ENCODE results near the gene ZFYVE21. TPM values are rescaled to one million over a fixed set of nuclear protein-coding genes. Genes with fewer than 3 reads are reported as not detected.

ZFYVE21 gene
- total and polyA plus RNA-seq, 2 donors (not counting 1 experiment from before 2014, with no cell fraction given): 84.9 to 94.5 TPM

DNA sequence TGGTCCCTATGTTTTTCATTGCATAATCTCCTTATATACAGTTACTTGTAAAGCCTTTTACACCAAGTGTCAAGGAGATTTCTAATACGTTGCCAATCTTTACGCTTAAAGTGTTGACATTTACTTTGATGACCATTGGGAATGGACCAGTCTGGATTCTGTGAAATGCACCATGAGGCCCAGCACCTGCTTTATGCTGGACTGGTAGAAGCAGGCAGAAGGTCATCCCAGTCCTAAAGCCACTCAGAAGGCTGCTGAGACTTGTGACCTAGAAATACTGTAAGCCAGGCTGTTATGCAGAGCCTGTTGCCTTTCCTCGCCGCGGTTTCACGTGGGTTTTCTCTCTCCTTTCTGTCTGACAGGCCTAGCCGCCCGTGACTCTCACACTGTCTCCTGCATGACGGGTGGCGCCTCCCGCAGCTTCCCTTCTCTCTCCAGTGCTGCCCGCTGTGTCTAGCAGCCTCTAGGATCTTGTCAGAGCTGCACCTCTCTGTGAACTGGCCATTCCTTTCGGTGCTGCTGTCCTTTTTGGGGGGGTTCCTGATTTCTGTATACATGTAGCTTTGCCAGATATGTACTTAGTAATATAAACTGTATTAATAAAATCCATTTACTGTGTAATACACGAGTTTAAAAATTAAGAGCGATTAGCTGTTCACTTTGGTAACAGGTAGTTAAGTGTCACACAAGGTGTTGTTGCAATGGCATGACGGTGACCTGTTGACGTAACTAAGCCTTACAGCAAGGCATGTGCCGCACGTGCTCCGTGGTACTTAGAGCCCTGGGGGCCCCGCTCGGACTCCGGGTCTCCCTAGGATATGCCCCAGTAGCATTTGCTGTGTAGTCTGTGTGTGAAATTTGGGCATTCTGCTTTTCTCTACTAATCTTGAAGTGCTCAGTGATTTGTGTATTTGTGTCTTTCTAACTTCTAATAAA is 30.1 kb upstream of the ZFYVE21 start:
- Histone ChIP-seq H3K4me3 (replicated peaks in 1 of 4; ENCODE audit: control extremely low read depth in 1 of 4, insufficient read depth in 1 of 4, low read depth in 3 of 4, low read length in 4 of 4) (no peak overlapping the region), H2AFZ (ENCODE audit: low read length) (no peak overlapping the region), H3K9me3 (ENCODE audit: control insufficient read depth, insufficient read depth, low read depth, low read length) (no peaks in the 10 kb centered on the region), H3K27ac (ENCODE audit: insufficient read depth, low read length) (no peak overlapping the region), H4K20me1 (ENCODE audit: control insufficient read depth, extremely low read depth, insufficient read depth, low read length) (no peaks in the 10 kb centered on the region), H3K4me1 (ENCODE audit: control insufficient read depth, extremely low read depth, insufficient read depth, low read length) (peaks cover 7% of the 10 kb centered on the region), H3K9ac (ENCODE audit: insufficient read depth, low read length) (no peak overlapping the region), H3K79me2 (ENCODE audit: control insufficient read depth, insufficient read depth, low read length) (peaks cover 34% of the 10 kb centered on the region), H3K27me3 (ENCODE audit: control insufficient read depth, insufficient read depth, low read length) (no peaks in the 10 kb centered on the region), H3K36me3 (ENCODE audit: control insufficient read depth, insufficient read depth, low read length) (peaks cover 17% of the 10 kb centered on the region), H3K4me2 (ENCODE audit: extremely low read depth, insufficient read depth, low read length) (no peak overlapping the region)
- TF ChIP-seq, protein P1, sequence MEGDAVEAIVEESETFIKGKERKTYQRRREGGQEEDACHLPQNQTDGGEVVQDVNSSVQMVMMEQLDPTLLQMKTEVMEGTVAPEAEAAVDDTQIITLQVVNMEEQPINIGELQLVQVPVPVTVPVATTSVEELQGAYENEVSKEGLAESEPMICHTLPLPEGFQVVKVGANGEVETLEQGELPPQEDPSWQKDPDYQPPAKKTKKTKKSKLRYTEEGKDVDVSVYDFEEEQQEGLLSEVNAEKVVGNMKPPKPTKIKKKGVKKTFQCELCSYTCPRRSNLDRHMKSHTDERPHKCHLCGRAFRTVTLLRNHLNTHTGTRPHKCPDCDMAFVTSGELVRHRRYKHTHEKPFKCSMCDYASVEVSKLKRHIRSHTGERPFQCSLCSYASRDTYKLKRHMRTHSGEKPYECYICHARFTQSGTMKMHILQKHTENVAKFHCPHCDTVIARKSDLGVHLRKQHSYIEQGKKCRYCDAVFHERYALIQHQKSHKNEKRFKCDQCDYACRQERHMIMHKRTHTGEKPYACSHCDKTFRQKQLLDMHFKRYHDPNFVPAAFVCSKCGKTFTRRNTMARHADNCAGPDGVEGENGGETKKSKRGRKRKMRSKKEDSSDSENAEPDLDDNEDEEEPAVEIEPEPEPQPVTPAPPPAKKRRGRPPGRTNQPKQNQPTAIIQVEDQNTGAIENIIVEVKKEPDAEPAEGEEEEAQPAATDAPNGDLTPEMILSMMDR (conservative IDR thresholded peaks at IDR 0.05 in 1 of 2, IDR thresholded peaks at IDR 0.05 in 1 of 2; ENCODE audit: low read depth in 1 of 2, low read length in 2 of 2): no peak
- no peak for TF ChIP-seq EZH2 (IDR thresholded peaks at IDR 0.05; ENCODE audit: low read length, missing control alignments)
- DNase-seq (ENCODE audit: low read depth in 2 of 2): no peak

DNA sequence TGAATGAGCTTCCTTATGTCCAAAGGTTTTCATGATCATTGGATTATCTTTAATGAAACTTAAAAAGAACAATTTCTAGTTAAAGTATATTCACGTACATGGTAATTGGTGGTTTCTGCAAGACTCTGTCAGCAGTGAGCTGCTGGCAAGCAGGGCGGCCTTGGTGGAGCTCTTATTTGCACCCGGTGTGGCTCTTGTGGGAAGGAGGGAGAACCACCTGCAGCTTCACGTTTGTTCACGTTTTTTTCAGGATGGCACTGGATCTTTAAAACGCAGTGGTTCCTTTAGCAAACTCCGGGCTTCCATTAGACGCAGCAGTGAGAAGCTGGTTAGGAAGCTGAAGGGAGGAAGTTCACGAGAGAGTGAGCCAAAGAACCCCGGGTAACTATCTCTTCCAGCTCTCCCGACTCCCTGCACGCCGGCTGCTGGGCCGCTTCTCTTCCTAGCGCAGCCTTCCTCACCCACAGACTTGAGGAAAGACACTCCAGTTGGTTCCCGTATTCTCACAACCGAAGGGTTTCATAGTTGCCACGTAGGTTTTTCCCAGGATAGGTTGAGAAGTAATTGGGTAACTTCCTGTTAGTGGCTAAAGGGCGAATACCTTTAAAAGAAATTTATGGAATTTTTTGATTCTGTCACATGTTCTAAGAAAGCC is 28.7 kb upstream of the ZFYVE21 start:
- Histone ChIP-seq H3K9me3 (ENCODE audit: control insufficient read depth, insufficient read depth, low read depth, low read length) (no peaks in the 10 kb centered on the region), H3K4me2 (ENCODE audit: extremely low read depth, insufficient read depth, low read length) (no peak overlapping the region), H4K20me1 (ENCODE audit: control insufficient read depth, extremely low read depth, insufficient read depth, low read length) (no peaks in the 10 kb centered on the region), H3K4me3 (replicated peaks in 1 of 4; ENCODE audit: control extremely low read depth in 1 of 4, insufficient read depth in 1 of 4, low read depth in 3 of 4, low read length in 4 of 4) (no peak overlapping the region), H3K4me1 (ENCODE audit: control insufficient read depth, extremely low read depth, insufficient read depth, low read length) (peaks cover 7% of the 10 kb centered on the region), H3K79me2 (ENCODE audit: control insufficient read depth, insufficient read depth, low read length) (peaks cover 29% of the 10 kb centered on the region), H3K27ac (ENCODE audit: insufficient read depth, low read length) (peak overlapping the region; percentile 40), H3K36me3 (ENCODE audit: control insufficient read depth, insufficient read depth, low read length) (peaks cover 14% of the 10 kb centered on the region), H3K9ac (ENCODE audit: insufficient read depth, low read length) (no peak overlapping the region), H3K27me3 (ENCODE audit: control insufficient read depth, insufficient read depth, low read length) (no peaks in the 10 kb centered on the region), H2AFZ (ENCODE audit: low read length) (no peak overlapping the region)
- TF ChIP-seq, protein P1 (conservative IDR thresholded peaks at IDR 0.05 in 1 of 2, IDR thresholded peaks at IDR 0.05 in 1 of 2; ENCODE audit: low read depth in 1 of 2, low read length in 2 of 2): no peak
- no peak for TF ChIP-seq EZH2 (IDR thresholded peaks at IDR 0.05; ENCODE audit: low read length, missing control alignments)
- peak in 1 of 2 donors; percentile 57 for DNase-seq (ENCODE audit: low read depth in 2 of 2)

DNA sequence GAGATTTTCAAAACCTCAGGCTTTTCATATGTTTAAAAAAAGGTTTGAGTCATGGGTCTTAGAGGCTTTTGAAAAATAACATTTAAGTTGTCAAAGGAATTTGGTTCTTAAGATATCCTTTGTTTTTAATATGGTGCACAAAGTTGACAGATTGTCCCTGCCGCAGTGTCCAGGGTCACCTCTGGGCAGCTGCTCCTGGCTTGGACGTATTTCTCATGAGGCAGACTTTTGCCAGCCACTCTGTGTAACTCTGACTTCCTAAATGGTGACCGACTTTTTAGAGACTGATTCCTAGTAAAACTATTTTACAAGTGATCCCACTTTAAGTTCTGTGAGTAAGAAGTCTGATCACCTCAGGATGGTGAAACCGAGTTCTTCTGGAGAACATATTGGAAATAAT is 27.9 kb upstream of the ZFYVE21 start:
- H3K9ac ChIP-seq (ENCODE audit: insufficient read depth, low read length): no peak overlapping the region
- H3K79me2 ChIP-seq (ENCODE audit: control insufficient read depth, insufficient read depth, low read length): peaks cover 34% of the 10 kb centered on the region
- H3K9me3 ChIP-seq (ENCODE audit: control insufficient read depth, insufficient read depth, low read depth, low read length): no peaks in the 10 kb centered on the region
- H3K27ac ChIP-seq (ENCODE audit: insufficient read depth, low read length): peak overlapping the region; percentile 35
- peaks cover 7% of the 10 kb centered on the region for H3K4me1 ChIP-seq (ENCODE audit: control insufficient read depth, extremely low read depth, insufficient read depth, low read length)
- H3K4me2 ChIP-seq (ENCODE audit: extremely low read depth, insufficient read depth, low read length): no peak overlapping the region
- H3K4me3 ChIP-seq (replicated peaks in 1 of 4; ENCODE audit: control extremely low read depth in 1 of 4, insufficient read depth in 1 of 4, low read depth in 3 of 4, low read length in 4 of 4): no peak overlapping the region
- H4K20me1 ChIP-seq (ENCODE audit: control insufficient read depth, extremely low read depth, insufficient read depth, low read length): no peaks in the 10 kb centered on the region
- no peaks in the 10 kb centered on the region for H3K27me3 ChIP-seq (ENCODE audit: control insufficient read depth, insufficient read depth, low read length)
- no peak overlapping the region for H2AFZ ChIP-seq (ENCODE audit: low read length)
- H3K36me3 ChIP-seq (ENCODE audit: control insufficient read depth, insufficient read depth, low read length): peaks cover 19% of the 10 kb centered on the region
- TF ChIP-seq, protein P1 (conservative IDR thresholded peaks at IDR 0.05 in 1 of 2, IDR thresholded peaks at IDR 0.05 in 1 of 2; ENCODE audit: low read depth in 1 of 2, low read length in 2 of 2): no peak
- no peak for TF ChIP-seq EZH2 (IDR thresholded peaks at IDR 0.05; ENCODE audit: low read length, missing control alignments)
- no peak for DNase-seq (ENCODE audit: low read depth in 2 of 2)

Measured in fibroblast of lung (primary cell).